Measurements from ENCODE around the gene PTGES2. TPM values are rescaled to one million over a fixed set of nuclear protein-coding genes. Genes with fewer than 3 reads are reported as not detected.

PTGES2 gene
- total RNA-seq, 2 donors from 2014 or later = 73.5 to 84.5 TPM

DNA sequence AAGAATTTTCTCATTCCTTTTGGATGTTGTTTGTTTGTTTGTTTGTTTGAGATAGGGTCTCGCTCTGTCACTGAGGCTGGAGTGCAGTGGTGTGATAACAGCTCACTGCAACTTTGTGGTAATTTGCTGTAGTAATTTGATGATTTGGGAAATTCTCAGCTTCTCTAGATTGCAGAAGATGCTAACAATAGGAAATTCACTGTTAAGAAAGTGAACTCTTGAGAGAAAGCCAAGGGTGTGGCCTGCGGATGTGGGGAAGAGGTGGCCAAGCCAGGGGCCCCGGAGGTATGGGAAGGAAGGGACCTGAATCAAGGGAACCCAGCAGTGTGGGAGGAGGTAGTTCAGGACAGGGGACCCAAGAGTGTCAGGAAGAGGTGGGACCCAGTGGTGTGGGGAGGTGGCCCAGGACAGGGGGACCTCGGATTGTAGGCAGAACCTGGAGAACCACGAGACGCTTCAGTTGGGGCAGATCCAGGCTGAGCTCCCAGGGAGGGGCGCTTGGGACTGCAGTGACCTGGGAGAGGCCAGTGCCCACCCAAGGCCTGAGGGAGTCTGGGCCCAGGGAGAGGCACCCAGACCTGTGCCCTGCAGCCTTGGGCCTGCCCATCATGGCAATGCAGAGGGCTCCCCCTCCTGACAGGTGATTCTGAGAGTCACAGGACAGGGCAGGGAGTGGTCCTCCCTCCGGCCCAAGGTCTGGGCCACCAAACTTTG lies 16.2 kb upstream of the PTGES2 start:
- no peak overlapping the region for H3K27ac Mint-ChIP-seq
- H3K4me1 ChIP-seq (ENCODE audit: control insufficient read depth, insufficient read depth, low read length) = no peaks in the 10 kb centered on the region
- no peak overlapping the region for H3K27ac ChIP-seq (ENCODE audit: low read depth, low read length)
- WGBS, 2 experiments (ENCODE audit: insufficient coverage in 1 of 2, insufficient read length in 1 of 2) = 89 to 100% methylated on average over 5 to 8 of the region's 8 CpGs
- H3K4me3 ChIP-seq (ENCODE audit: low read length) = no peak overlapping the region
- H3K9me3 ChIP-seq (ENCODE audit: control insufficient read depth, low read length) = no peaks in the 10 kb centered on the region
- H3K27me3 ChIP-seq (ENCODE audit: control insufficient read depth, insufficient read depth, low read length, poor library complexity, severe bottlenecking) = no peaks in the 10 kb centered on the region
- no peaks in the 10 kb centered on the region for H3K4me1 Mint-ChIP-seq
- H3K9me3 Mint-ChIP-seq = no peaks in the 10 kb centered on the region
- peaks cover 4% of the 10 kb centered on the region for H3K27me3 Mint-ChIP-seq (ENCODE audit: insufficient read depth)
- H3K9ac ChIP-seq (ENCODE audit: extremely low read depth, low read length, poor library complexity, severe bottlenecking) = no peak overlapping the region
- TF ChIP-seq, protein P1, sequence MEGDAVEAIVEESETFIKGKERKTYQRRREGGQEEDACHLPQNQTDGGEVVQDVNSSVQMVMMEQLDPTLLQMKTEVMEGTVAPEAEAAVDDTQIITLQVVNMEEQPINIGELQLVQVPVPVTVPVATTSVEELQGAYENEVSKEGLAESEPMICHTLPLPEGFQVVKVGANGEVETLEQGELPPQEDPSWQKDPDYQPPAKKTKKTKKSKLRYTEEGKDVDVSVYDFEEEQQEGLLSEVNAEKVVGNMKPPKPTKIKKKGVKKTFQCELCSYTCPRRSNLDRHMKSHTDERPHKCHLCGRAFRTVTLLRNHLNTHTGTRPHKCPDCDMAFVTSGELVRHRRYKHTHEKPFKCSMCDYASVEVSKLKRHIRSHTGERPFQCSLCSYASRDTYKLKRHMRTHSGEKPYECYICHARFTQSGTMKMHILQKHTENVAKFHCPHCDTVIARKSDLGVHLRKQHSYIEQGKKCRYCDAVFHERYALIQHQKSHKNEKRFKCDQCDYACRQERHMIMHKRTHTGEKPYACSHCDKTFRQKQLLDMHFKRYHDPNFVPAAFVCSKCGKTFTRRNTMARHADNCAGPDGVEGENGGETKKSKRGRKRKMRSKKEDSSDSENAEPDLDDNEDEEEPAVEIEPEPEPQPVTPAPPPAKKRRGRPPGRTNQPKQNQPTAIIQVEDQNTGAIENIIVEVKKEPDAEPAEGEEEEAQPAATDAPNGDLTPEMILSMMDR (conservative IDR thresholded peaks at IDR 0.05) = no peak
- H3K36me3 Mint-ChIP-seq (ENCODE audit: low read depth) = no peaks in the 10 kb centered on the region
- no peak for DNase-seq
- no peak overlapping the region for H3K4me3 Mint-ChIP-seq
- H3K36me3 ChIP-seq (ENCODE audit: control insufficient read depth, insufficient read depth, low read length) = no peaks in the 10 kb centered on the region

DNA sequence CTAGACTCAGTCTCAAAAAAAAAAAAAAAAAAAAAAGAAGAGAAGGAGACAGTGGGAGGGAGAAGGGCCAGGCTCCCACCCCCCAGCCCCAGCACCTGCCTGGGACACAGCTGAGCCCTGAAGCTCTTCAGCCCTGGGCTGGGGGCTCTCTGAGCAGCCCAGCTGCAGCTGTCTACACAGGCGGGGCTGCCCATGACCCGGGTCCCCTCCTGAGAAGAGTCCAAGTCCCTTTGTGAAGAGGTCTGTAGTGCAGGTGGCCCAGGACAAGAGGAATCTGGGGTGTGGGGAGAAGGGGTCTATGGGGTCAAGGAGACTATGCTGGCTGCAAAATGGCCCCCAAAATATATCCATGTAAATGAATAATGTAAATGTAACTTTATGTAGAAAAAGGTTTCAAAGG lies 15.1 kb upstream of the PTGES2 start:
- Histone ChIP-seq H3K9ac (ENCODE audit: extremely low read depth, low read length, poor library complexity, severe bottlenecking) (no peak overlapping the region), H3K4me3 (ENCODE audit: low read length) (no peak overlapping the region), H3K36me3 (ENCODE audit: control insufficient read depth, insufficient read depth, low read length) (no peaks in the 10 kb centered on the region), H3K27me3 (ENCODE audit: control insufficient read depth, insufficient read depth, low read length, poor library complexity, severe bottlenecking) (no peaks in the 10 kb centered on the region), H3K9me3 (ENCODE audit: control insufficient read depth, low read length) (no peaks in the 10 kb centered on the region), H3K27ac (ENCODE audit: low read depth, low read length) (no peak overlapping the region), H3K4me1 (ENCODE audit: control insufficient read depth, insufficient read depth, low read length) (no peaks in the 10 kb centered on the region)
- Mint-ChIP-seq H3K36me3 (ENCODE audit: low read depth) (no peaks in the 10 kb centered on the region), H3K27me3 (ENCODE audit: insufficient read depth) (peaks cover 4% of the 10 kb centered on the region), H3K27ac (no peak overlapping the region), H3K4me1 (no peaks in the 10 kb centered on the region), H3K9me3 (no peaks in the 10 kb centered on the region), H3K4me3 (no peak overlapping the region)
- TF ChIP-seq, protein P1 (conservative IDR thresholded peaks at IDR 0.05) = no peak
- DNase-seq = no peak
- WGBS, 2 experiments (ENCODE audit: insufficient coverage in 1 of 2, insufficient read length in 1 of 2) = 86% methylated on average over 2 of the region's 2 CpGs; no CpG with 5 or more reads in 1 of the 2 experiments

DNA sequence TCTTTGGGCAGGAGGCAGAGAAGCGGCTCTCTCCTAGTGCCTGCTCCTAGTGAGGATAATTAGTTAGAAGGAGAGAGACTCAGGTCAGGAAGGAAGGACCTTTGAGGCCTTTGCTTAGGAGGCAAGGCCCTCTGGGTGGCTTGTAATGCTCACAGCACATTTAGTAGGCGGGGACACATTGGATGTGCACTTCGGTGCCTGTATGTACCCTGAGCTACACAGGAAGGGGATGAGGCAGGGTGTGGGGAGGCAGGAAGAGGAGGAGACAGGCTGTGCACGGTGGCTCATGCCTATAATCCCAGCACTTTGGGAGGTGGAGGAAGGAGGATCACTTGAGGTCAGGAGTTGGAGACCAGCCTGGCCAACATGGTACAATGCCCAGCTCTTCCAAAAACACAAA lies 14.5 kb upstream of the PTGES2 start:
- Mint-ChIP-seq H3K27ac (no peak overlapping the region), H3K27me3 (ENCODE audit: insufficient read depth) (peaks cover 7% of the 10 kb centered on the region), H3K4me3 (no peak overlapping the region), H3K36me3 (ENCODE audit: low read depth) (no peaks in the 10 kb centered on the region), H3K9me3 (no peaks in the 10 kb centered on the region), H3K4me1 (no peaks in the 10 kb centered on the region)
- DNase-seq = no peak
- no peak overlapping the region for H3K27ac ChIP-seq (ENCODE audit: low read depth, low read length)
- no peaks in the 10 kb centered on the region for H3K9me3 ChIP-seq (ENCODE audit: control insufficient read depth, low read length)
- TF ChIP-seq, protein P1 (conservative IDR thresholded peaks at IDR 0.05) = no peak
- 90 to 93% methylated on average over 3 to 4 of the region's 4 CpGs for WGBS, 2 experiments (ENCODE audit: insufficient coverage in 1 of 2, insufficient read length in 1 of 2)
- no peaks in the 10 kb centered on the region for H3K4me1 ChIP-seq (ENCODE audit: control insufficient read depth, insufficient read depth, low read length)
- no peak overlapping the region for H3K9ac ChIP-seq (ENCODE audit: extremely low read depth, low read length, poor library complexity, severe bottlenecking)
- H3K27me3 ChIP-seq (ENCODE audit: control insufficient read depth, insufficient read depth, low read length, poor library complexity, severe bottlenecking) = no peaks in the 10 kb centered on the region
- no peaks in the 10 kb centered on the region for H3K36me3 ChIP-seq (ENCODE audit: control insufficient read depth, insufficient read depth, low read length)
- H3K4me3 ChIP-seq (ENCODE audit: low read length) = no peak overlapping the region

Data from endodermal cell (in vitro differentiated cells).